ENCODE results near the gene MAGED4.

- TF ChIP-seq CTCF (IDR thresholded peaks at IDR 0.05) (no peak), POLR2A (IDR thresholded peaks at IDR 0.05) (no peak)
These were observed 36.2 kb downstream of the MAGED4 start for GRCh38 chrX:52220936-52221335.
